Measurements from ENCODE around the gene LRP5. TPM values are rescaled to one million over a fixed set of nuclear protein-coding genes. Genes with fewer than 3 reads are reported as not detected.

LRP5 gene
- polyA plus RNA-seq, 4 donors = 39.7 to 122 (median 78.4) TPM

GRCh38 chr11:68381716-68382115 is 69.3 kb downstream of the LRP5 start:
- H3K4me3 ChIP-seq (ENCODE audit: low read depth in 1 of 3, low read length in 3 of 3) = no peak overlapping the region
- H3K27ac ChIP-seq (ENCODE audit: low read depth in 1 of 3, low read length in 2 of 3) = peak overlapping the region in 2 of 3 donors; percentile 71 to 77
- DNase-seq = no peak
- H3K27me3 ChIP-seq (ENCODE audit: control insufficient read depth in 3 of 3, insufficient read depth in 3 of 3, low read length in 3 of 3) = no peaks in the 10 kb centered on the region
- FAIRE-seq = no peak
- H3K36me3 ChIP-seq (ENCODE audit: control insufficient read depth in 3 of 3, insufficient read depth in 2 of 3, low read depth in 1 of 3, low read length in 3 of 3) = peaks cover 2 to 92% (median 5%) of the 10 kb centered on the region in 3 donors
- WGBS, 3 donors = 38 to 61% (median 58%) methylated on average over 4 of the region's 4 CpGs
- peaks cover 0 to 29% (median 0%) of the 10 kb centered on the region in 3 donors for H3K4me1 ChIP-seq (ENCODE audit: control insufficient read depth in 3 of 3, insufficient read depth in 2 of 3, low read depth in 1 of 3, low read length in 2 of 3)
- H3K9me3 ChIP-seq (ENCODE audit: control insufficient read depth in 2 of 2, insufficient read depth in 1 of 2, low read depth in 1 of 2, low read length in 1 of 2) = peaks cover 0 to 10% of the 10 kb centered on the region in 2 donors

GRCh38 chr11:68382358-68382998 is 70.1 kb downstream of the LRP5 start:
- 80 to 87% (median 86%) methylated on average over 16 of the region's 16 CpGs for WGBS, 3 donors
- peaks cover 0 to 29% (median 0%) of the 10 kb centered on the region in 3 donors for H3K4me1 ChIP-seq (ENCODE audit: control insufficient read depth in 3 of 3, insufficient read depth in 2 of 3, low read depth in 1 of 3, low read length in 2 of 3)

GRCh38 chr11:68383976-68384501 is 71.6 kb downstream of the LRP5 start:
- no peak for FAIRE-seq
- Histone ChIP-seq H3K4me3 (ENCODE audit: low read depth in 1 of 3, low read length in 3 of 3) (no peak overlapping the region), H3K4me1 (ENCODE audit: control insufficient read depth in 3 of 3, insufficient read depth in 2 of 3, low read depth in 1 of 3, low read length in 2 of 3) (peaks cover 0 to 28% (median 0%) of the 10 kb centered on the region in 3 donors), H3K27ac (ENCODE audit: low read depth in 1 of 3, low read length in 2 of 3) (no peak overlapping the region), H3K36me3 (ENCODE audit: control insufficient read depth in 3 of 3, insufficient read depth in 2 of 3, low read depth in 1 of 3, low read length in 3 of 3) (peaks cover 0 to 94% (median 6%) of the 10 kb centered on the region in 3 donors), H3K27me3 (ENCODE audit: control insufficient read depth in 3 of 3, insufficient read depth in 3 of 3, low read length in 3 of 3) (no peaks in the 10 kb centered on the region), H3K9me3 (ENCODE audit: control insufficient read depth in 2 of 2, insufficient read depth in 1 of 2, low read depth in 1 of 2, low read length in 1 of 2) (peaks cover 0 to 16% of the 10 kb centered on the region in 2 donors)
- peak; percentile 43 to 60 for DNase-seq
- 11 to 13% (median 13%) methylated on average over 9 of the region's 9 CpGs for WGBS, 3 donors

More at GRCh38 chr11:68382358-68382998, 70.1 kb downstream of the LRP5 start:
- Histone ChIP-seq H3K36me3 (ENCODE audit: control insufficient read depth in 3 of 3, insufficient read depth in 2 of 3, low read depth in 1 of 3, low read length in 3 of 3) (peaks cover 0 to 92% (median 5%) of the 10 kb centered on the region in 3 donors), H3K4me3 (ENCODE audit: low read depth in 1 of 3, low read length in 3 of 3) (no peak overlapping the region), H3K9me3 (ENCODE audit: control insufficient read depth in 2 of 2, insufficient read depth in 1 of 2, low read depth in 1 of 2, low read length in 1 of 2) (peaks cover 0 to 11% of the 10 kb centered on the region in 2 donors), H3K27ac (ENCODE audit: low read depth in 1 of 3, low read length in 2 of 3) (peak overlapping the region in 1 of 3 donors; percentile 77), H3K27me3 (ENCODE audit: control insufficient read depth in 3 of 3, insufficient read depth in 3 of 3, low read length in 3 of 3) (no peaks in the 10 kb centered on the region)
- DNase-seq (no peak), FAIRE-seq (no peak)

GRCh38 chr11:68384530-68385081 is 72.2 kb downstream of the LRP5 start:
- Histone ChIP-seq H3K4me1 (ENCODE audit: control insufficient read depth in 3 of 3, insufficient read depth in 2 of 3, low read depth in 1 of 3, low read length in 2 of 3) (peaks cover 0 to 24% (median 0%) of the 10 kb centered on the region in 3 donors), H3K27ac (ENCODE audit: low read depth in 1 of 3, low read length in 2 of 3) (no peak overlapping the region), H3K27me3 (ENCODE audit: control insufficient read depth in 3 of 3, insufficient read depth in 3 of 3, low read length in 3 of 3) (no peaks in the 10 kb centered on the region), H3K36me3 (ENCODE audit: control insufficient read depth in 3 of 3, insufficient read depth in 2 of 3, low read depth in 1 of 3, low read length in 3 of 3) (peaks cover under 1 to 95% (median 6%) of the 10 kb centered on the region in 3 donors), H3K4me3 (ENCODE audit: low read depth in 1 of 3, low read length in 3 of 3) (no peak overlapping the region), H3K9me3 (ENCODE audit: control insufficient read depth in 2 of 2, insufficient read depth in 1 of 2, low read depth in 1 of 2, low read length in 1 of 2) (peaks cover 0 to 16% of the 10 kb centered on the region in 2 donors)
- 91 to 94% (median 94%) methylated on average over 13 of the region's 13 CpGs for WGBS, 3 donors
- DNase-seq (no peak), FAIRE-seq (no peak)

DNA sequence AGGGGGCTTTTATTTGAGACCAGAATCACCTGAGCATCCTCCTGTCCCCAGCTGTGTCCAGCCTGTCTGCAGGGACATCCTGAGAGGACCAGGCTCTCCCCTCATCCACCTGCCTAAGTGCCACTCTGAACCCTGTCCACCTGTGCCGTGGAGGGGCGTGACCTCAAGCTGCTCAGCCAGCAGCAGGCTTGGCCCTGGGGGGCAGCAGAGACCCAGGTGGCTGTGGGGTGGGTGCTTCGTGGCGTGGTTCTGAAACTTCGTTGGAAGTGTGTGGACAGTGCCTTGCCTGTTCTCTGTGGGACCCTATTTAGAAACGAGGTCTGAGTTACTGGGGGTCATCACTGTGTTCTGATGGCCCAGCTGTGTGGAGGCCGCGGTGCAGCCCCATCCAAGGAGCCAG is 72.7 kb downstream of the LRP5 start:
- DNase-seq (no peak), FAIRE-seq (no peak)
- no peaks in the 10 kb centered on the region for H3K27me3 ChIP-seq (ENCODE audit: control insufficient read depth in 3 of 3, insufficient read depth in 3 of 3, low read length in 3 of 3)
- 86 to 92% (median 90%) methylated on average over 8 of the region's 8 CpGs for WGBS, 3 donors
- H3K27ac ChIP-seq (ENCODE audit: low read depth in 1 of 3, low read length in 2 of 3) = no peak overlapping the region
- no peak overlapping the region for H3K4me3 ChIP-seq (ENCODE audit: low read depth in 1 of 3, low read length in 3 of 3)
- H3K36me3 ChIP-seq (ENCODE audit: control insufficient read depth in 3 of 3, insufficient read depth in 2 of 3, low read depth in 1 of 3, low read length in 3 of 3) = peaks cover 2 to 97% (median 6%) of the 10 kb centered on the region in 3 donors
- H3K9me3 ChIP-seq (ENCODE audit: control insufficient read depth in 2 of 2, insufficient read depth in 1 of 2, low read depth in 1 of 2, low read length in 1 of 2) = peaks cover 0 to 16% of the 10 kb centered on the region in 2 donors
- peaks cover 0 to 19% (median 0%) of the 10 kb centered on the region in 3 donors for H3K4me1 ChIP-seq (ENCODE audit: control insufficient read depth in 3 of 3, insufficient read depth in 2 of 3, low read depth in 1 of 3, low read length in 2 of 3)

- FAIRE-seq = no peak
- 95 to 97% (median 97%) methylated on average over 51 to 52 of the region's 52 CpGs for WGBS, 3 donors
- Histone ChIP-seq H3K27me3 (ENCODE audit: control insufficient read depth in 3 of 3, insufficient read depth in 3 of 3, low read length in 3 of 3) (no peaks in the 10 kb centered on the region), H3K4me1 (ENCODE audit: control insufficient read depth in 3 of 3, insufficient read depth in 2 of 3, low read depth in 1 of 3, low read length in 2 of 3) (peaks cover 0 to 5% (median 0%) of the 10 kb centered on the region in 3 donors), H3K9me3 (ENCODE audit: control insufficient read depth in 2 of 2, insufficient read depth in 1 of 2, low read depth in 1 of 2, low read length in 1 of 2) (peaks cover 0 to 16% of the 10 kb centered on the region in 2 donors), H3K4me3 (ENCODE audit: low read depth in 1 of 3, low read length in 3 of 3) (no peak overlapping the region), H3K27ac (ENCODE audit: low read depth in 1 of 3, low read length in 2 of 3) (no peak overlapping the region), H3K36me3 (ENCODE audit: control insufficient read depth in 3 of 3, insufficient read depth in 2 of 3, low read depth in 1 of 3, low read length in 3 of 3) (peaks cover 2 to 98% (median 6%) of the 10 kb centered on the region in 3 donors)
- DNase-seq = no peak
Observed at GRCh38 chr11:68386331-68386978, 74.1 kb downstream of the LRP5 start.

- WGBS, 3 donors = 90 to 93% (median 90%) methylated on average over 12 to 13 of the region's 13 CpGs
- Histone ChIP-seq H3K9me3 (ENCODE audit: control insufficient read depth in 2 of 2, insufficient read depth in 1 of 2, low read depth in 1 of 2, low read length in 1 of 2) (peaks cover 0 to 16% of the 10 kb centered on the region in 2 donors), H3K27me3 (ENCODE audit: control insufficient read depth in 3 of 3, insufficient read depth in 3 of 3, low read length in 3 of 3) (no peaks in the 10 kb centered on the region), H3K4me3 (ENCODE audit: low read depth in 1 of 3, low read length in 3 of 3) (no peak overlapping the region), H3K36me3 (ENCODE audit: control insufficient read depth in 3 of 3, insufficient read depth in 2 of 3, low read depth in 1 of 3, low read length in 3 of 3) (peaks cover 2 to 98% (median 6%) of the 10 kb centered on the region in 3 donors), H3K27ac (ENCODE audit: low read depth in 1 of 3, low read length in 2 of 3) (no peak overlapping the region), H3K4me1 (ENCODE audit: control insufficient read depth in 3 of 3, insufficient read depth in 2 of 3, low read depth in 1 of 3, low read length in 2 of 3) (no peaks in the 10 kb centered on the region)
- DNase-seq (no peak), FAIRE-seq (no peak)
Observed at GRCh38 chr11:68387840-68388239, 75.4 kb downstream of the LRP5 start.

DNA sequence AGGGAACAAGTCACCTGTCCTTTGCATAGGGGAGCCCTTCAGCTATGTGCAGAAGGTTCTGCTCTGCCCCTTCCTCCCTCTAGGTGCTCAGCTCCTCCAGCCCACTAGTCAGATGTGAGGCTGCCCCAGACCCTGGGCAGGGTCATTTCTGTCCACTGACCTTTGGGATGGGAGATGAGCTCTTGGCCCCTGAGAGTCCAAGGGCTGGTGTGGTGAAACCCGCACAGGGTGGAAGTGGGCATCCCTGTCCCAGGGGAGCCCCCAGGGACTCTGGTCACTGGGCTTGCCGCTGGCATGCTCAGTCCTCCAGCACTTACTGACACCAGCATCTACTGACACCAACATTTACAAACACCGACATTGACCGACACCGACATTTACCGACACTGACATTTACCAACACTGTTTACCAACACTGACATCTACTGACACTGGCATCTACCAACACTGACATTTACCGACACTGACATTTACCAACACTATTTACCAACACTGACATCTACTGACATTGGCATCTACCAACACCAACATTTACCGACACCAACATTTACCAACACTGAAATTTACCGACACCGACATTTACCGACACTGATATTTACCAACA is 76.3 kb downstream of the LRP5 start:
- 93 to 98% (median 97%) methylated on average over 11 of the region's 11 CpGs for WGBS, 3 donors
- H3K4me1 ChIP-seq (ENCODE audit: control insufficient read depth in 3 of 3, insufficient read depth in 2 of 3, low read depth in 1 of 3, low read length in 2 of 3) = no peaks in the 10 kb centered on the region
- H3K4me3 ChIP-seq (ENCODE audit: low read depth in 1 of 3, low read length in 3 of 3) = no peak overlapping the region
- H3K27me3 ChIP-seq (ENCODE audit: control insufficient read depth in 3 of 3, insufficient read depth in 3 of 3, low read length in 3 of 3) = no peaks in the 10 kb centered on the region
- FAIRE-seq (no peak), DNase-seq (no peak)
- H3K27ac ChIP-seq (ENCODE audit: low read depth in 1 of 3, low read length in 2 of 3) = no peak overlapping the region
- H3K9me3 ChIP-seq (ENCODE audit: control insufficient read depth in 2 of 2, insufficient read depth in 1 of 2, low read depth in 1 of 2, low read length in 1 of 2) = peaks cover 0 to 16% of the 10 kb centered on the region in 2 donors
- H3K36me3 ChIP-seq (ENCODE audit: control insufficient read depth in 3 of 3, insufficient read depth in 2 of 3, low read depth in 1 of 3, low read length in 3 of 3) = peaks cover 2 to 96% (median 6%) of the 10 kb centered on the region in 3 donors
